Left forelimb (tissue), 1 donor: ENCODE results near the gene ACOT12.
"Not testable (repeated sequence)": the region's sequence is repeated elsewhere in the genome, so short reads cannot be mapped to it uniquely, and the experiment has no call there.

Experiments
- DNase-seq: peaks from one replicate; pipeline ENCODE4 v3.0.0-alpha.2; 2018; ENCODE audit warnings: low spot score

The ACOT12 gene

DNA sequence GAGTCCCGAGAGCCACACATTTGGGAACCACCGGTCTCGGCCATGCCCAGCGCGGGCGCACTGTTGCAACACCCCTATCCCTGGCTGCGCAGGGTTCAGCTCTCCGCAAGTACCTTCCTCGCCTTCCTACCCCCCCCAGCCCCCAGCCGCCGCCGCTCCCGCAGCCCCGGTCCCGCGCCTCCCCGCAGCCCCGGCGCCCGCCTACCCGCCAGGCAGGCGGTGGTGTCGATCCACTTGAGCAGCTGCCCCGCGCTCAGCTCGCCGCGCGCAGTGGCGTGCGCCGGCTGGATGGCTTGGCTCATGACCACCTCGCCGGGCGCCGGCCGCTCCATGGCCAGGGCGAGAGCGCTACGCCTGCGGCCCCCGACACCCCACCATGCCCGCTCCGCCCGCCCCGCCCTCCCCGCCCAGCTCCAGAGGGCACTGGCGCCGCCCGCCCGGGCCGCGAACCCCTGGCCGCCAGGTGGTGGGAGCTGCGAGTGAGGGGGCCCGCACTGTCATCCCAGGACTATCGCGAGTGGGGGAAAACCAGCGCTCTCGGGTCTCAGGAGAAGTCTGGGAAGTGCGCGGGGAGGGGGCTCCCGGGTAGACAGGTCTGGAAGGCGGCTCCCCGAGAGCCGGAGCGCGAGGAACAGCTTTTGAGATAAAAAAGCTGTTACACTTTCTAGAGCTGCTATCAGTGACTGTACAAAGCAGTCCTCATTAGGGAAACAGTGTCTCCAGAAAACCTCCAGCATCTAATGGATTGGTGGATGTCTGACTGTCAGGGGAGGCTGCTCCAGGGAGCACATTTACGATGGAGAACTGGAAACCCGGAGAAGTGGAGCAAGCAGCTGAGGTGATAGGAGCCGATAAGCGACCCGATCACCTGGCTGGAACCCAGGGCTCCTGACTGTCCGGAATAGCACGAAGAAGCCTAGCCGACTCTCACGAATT is at the start of gene ACOT12:
TSS of gene ACOT12 (minus strand) at position 352 of the 936 bp plus-strand sequence. CDS start at position 332, 20 bp downstream.
- DNase-seq: no peak

GRCh38 chr5:81435023-81435422 is 41.1 kb upstream of the ACOT12 start:
- no peak for DNase-seq

DNA sequence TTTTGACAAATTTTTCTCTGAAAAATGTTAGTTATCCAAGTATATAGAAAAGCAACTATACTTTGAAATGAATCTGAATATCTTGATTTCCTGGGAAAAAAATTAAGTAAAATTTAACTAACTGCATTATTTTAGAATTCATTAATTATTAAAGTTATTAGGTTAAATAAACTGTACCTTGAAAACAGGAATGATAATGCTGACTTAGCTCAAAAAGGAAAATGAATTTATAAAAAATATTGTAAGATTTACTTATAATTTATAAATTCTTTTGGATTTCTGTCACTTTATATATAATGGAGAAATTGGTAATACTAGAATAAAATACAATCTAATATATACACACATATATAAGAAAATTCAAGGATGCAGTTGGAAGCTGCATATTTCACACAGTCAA is 36.1 kb upstream of the ACOT12 start:
- no peak for DNase-seq

DNA sequence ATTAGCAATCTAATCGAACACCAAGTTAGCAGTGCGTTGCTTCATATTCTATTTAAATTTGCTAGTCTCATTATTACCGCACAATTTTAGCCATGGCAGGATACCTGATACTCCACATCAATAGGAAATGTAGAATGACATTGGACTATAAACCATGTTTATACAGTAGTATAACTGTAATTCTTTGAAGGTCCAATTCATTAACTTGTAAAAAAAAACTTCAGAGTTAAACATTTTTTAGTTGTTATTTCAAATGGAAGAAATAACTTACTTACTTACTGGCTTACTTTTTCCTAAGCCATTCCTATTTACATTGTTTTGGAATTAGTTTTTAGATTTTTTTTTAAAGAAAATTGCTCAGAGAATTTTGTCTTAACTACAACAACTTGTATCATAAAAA is 35.4 kb upstream of the ACOT12 start:
- no peak for DNase-seq

GRCh38 chr5:81428861-81429260 is 34.9 kb upstream of the ACOT12 start:
- DNase-seq: no peak

DNA sequence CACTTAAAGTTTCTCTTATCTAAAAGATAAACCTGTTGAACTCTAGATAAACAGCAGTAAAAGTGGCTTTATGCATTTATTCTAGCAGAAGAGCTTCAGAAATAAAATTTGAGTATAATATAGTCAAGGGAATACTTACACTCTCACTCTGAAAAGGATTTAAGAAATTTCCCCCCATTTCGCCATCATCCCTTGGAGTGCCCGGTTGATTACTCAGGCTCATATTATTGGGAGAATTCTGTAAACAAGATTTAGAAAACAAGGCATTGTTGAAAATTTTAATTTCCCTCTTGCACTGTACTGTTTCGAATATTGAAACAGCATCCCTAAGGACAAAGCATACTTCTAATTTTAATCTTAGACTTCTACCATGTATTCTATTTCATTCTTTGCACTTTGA is 34.5 kb upstream of the ACOT12 start:
- no peak for DNase-seq

GRCh38 chr5:81427566-81427965 is 33.6 kb upstream of the ACOT12 start:
- no peak for DNase-seq

DNA sequence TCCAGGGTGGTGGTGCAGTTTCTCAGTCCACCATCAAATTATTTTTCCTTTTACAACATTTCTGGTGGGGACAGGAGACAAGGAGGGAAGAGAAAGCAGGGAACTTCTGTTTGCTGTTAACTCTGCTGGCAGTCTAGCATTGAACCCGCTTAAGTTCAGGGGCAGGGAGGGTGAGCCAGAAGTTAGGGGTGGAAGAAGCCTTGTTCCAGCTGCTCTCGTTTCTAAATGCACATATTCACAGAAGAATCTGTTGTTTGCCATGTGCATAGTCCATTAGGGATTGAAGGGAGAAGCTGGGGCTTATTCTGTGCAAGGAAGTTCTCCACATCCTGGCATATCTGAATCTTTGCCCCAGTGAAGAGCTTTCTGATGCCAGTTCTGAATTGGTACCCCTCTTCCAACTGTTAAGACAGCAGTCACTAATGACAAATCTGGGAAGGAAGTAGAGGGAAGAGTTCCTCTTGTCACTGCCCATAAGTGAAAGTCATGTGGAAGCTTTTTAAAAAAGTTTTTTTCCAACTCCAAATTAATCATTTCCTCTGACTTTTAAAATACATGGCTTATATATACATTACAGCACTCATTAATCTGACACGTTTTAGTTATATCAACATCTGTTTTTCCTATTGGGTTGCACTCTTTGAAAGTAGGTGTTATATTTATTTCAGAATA is 32.6 kb upstream of the ACOT12 start:
- DNase-seq: no peak

GRCh38 chr5:81425569-81425968 is 31.6 kb upstream of the ACOT12 start:
- no peak for DNase-seq

DNA sequence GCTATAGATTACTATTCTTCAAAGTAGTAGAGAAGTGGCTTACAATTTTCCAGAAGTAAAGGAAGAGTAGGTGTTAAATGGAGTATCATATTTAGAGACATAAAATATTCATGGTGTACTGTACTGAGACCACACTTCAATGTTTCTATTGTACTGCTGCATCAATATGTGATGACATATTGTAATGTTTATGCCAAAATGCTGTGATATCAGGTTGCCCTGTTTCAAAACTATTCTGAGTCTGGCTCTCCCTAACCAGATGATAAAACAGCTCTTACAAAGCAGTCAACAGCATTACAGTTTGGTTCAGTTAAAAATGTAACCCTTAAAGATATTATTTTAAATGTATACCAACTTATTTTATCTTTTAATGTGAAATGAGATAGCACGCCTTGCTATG is 30.8 kb upstream of the ACOT12 start:
- DNase-seq: no peak

- no peak for DNase-seq
Observed at GRCh38 chr5:81422671-81423070, 28.7 kb upstream of the ACOT12 start.

GRCh38 chr5:81420039-81420667 is 26.2 kb upstream of the ACOT12 start:
- no peak for DNase-seq

GRCh38 chr5:81418606-81419005 is 24.7 kb upstream of the ACOT12 start:
- DNase-seq: no peak

- DNase-seq: no peak
Observed at GRCh38 chr5:81417052-81417451, 23.1 kb upstream of the ACOT12 start.

DNA sequence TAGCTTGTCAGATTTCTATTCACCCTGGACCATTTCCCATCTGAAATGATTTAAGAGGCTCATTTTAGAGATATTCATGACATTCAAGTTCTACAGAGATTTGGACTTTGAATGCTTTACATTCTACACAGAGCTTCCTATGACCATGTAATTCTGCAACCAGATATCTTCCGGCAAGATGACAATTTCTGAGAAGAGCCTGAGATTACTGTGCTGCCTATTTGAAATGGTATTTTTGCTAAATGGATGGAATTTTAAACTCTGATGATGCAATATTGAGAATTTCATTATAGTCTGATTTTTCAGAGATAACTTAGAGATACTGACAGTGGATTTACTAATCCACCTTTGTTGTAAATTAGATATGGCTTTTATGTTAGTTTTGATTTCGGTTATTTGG is 16.0 kb upstream of the ACOT12 start:
- DNase-seq: no peak

DNA sequence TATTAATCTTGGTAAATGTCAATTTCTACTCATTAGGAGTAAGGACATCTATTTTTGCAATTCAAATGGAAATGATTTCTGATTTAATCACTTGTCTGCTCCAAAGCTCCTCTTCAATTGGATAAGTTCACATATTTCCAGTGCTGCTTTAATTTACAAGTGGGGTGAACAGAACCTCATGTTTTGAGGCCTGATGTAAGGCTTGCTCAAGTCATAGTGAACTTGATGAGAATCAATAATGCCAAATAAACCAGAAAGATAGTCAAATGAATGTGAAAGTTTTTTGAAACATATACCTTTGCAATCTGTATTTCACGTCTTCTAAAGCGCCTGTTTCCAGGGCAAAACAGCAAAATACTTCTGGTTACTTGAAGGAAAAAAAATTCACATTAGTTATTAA is 15.4 kb upstream of the ACOT12 start:
- no peak for DNase-seq

DNA sequence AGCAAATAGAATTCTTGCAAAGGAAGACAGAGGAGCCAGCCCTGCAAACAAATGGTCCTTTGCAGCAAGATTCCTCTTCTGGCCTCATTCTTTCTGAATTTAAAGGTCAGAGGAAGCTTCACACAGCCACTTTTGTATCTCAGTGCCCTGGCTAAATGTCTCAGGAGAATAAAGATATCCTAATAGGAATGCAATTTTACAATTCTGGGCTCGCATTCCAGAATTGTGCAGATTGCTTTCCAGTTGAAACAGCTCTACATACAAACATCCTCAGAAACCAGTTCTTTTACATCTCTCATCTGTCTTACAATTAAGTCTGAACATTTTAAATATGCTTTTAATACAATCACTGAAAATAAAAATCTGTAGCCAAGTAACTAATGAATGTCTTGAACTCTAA is 14.6 kb upstream of the ACOT12 start:
- DNase-seq: no peak

- DNase-seq: not testable (repeated sequence)
Observed at GRCh38 chr5:81407811-81408210, 13.9 kb upstream of the ACOT12 start.

DNA sequence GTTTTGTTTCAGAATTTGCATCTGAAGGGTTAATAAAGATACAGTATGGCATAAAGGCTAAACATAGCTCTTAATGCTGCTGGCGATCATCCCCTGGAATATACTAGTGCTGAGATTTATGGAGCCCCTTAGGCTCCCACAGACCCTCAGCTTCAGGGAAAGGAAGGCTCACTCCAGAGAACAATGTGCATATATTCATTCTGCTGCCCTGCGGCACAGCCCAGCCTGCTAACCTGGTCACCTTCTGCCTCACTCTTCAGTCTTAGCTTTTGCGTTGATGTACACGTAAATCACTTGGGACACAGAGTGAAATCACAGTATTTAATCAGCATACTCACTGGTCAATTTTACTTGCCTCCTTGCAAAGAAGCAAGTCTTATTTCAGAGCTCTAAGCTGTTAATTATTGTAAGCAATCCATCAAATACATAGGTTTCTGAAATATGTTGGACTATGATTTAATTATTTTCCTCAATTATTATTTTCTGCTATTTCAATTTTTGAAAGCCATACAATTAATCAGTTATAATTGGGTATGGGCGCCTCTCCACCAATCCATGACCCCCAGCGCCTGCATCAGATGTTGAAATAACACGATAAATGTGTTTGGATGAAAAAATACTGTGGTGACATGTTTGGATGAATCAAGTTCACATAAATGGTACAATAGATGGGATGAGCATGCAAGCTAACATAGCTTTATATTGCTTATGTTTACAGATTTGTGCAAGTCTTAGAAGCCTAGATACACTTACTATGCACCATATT is 11.4 kb upstream of the ACOT12 start:
- DNase-seq: no peak

DNA sequence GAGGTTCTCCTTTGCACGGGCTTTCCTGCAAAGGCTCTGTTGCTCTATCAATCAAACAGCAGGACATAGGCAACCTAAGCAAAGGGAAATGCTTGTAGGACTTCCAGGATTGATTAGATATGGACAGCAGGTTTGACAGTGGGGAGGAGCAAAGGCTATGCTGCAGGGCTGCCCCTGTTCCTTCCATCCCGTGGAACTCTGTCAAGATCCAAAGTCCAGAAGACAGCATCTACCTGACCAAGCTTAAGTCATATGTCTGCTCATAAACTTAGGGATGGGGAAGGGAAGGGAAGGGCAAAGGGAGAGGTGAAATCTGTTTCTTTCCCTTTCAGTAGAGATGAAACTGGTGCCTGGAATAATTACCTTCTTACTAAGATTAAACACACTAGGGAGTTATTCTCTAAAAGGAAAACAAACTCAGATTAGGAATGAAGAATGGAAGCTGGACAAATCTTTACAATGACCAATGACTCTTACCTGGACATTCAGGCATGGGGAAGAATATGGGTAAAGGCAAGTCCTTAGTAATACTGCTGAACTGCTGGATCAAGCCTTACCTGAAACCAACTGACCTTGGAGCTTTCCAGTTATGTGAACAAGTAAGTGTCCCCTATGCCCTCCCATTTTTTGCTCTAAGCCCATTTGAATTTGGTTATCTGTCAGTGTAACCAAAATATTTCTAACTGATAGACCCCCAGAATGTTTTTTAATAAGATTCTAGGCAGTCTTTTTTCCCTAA is 8.4 kb upstream of the ACOT12 start:
- no peak for DNase-seq

DNA sequence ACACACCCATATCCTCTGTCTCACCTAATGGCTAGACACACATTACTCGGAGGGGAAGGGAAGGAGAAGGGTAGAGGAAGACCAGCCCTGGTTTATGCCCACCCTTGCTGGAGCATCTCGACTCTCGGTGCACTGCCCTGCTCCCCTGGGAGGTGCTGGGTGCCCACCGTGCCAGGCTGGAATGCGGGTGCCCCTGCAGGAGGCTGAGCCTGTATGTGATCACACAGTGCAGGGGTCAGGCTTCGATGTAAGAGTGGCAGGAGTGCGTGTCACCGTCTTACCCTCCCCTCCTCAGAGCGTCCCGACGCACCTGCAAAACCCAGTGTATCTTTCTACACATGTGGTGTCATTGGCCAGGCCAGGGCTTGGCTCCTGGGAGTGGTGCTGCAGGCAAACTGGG is 7.3 kb upstream of the ACOT12 start:
- DNase-seq: no peak
